GM12891 (cell line): ENCODE results near the gene TMTC1.

Experiments
- POLR2A ChIP-seq: IDR thresholded peaks from 2 replicates; pipeline ENCODE4 v1.6.1; 2011; ENCODE audit warnings: low read depth, low read length, control low read depth
- POLR2AphosphoS5 ChIP-seq: IDR thresholded peaks from 2 replicates; pipeline ENCODE4 v1.6.1; 2011; ENCODE audit warnings: low read depth, low read length, control low read depth

DNA sequence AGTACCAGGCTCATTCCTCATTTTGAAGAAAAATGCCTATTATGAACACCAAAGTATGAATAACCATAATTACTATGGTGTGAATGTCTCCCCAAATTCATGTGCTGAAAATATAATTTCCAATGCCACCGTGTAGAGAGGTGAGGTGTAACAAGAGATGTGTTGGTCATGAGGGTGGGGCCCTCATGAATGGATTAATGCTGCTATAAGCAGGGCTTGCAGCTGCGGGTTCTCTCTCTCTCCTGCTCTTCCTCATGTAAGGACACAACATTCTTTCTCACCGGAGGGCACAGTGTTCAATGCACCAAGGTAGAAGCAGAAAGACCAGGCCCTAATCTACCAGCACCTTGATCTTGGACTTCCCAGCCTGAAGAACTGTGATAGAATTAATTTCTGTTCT is 70.0 kb downstream of the TMTC1 start:
- TF ChIP-seq POLR2A (no peak), POLR2AphosphoS5 (no peak)
